HG02798 (cell line): ENCODE results near the gene KRTAP5-6.

ENCODE experiments used
- ATAC-seq: cut with Tn5 transposase; IDR thresholded peaks from one replicate; pipeline ENCODE4 v1.9.1; 2021; ENCODE audit warnings: mild to moderate bottlenecking; ENCODE audit not compliant: unreplicated experiment, poor library complexity

The KRTAP5-6 gene

DNA sequence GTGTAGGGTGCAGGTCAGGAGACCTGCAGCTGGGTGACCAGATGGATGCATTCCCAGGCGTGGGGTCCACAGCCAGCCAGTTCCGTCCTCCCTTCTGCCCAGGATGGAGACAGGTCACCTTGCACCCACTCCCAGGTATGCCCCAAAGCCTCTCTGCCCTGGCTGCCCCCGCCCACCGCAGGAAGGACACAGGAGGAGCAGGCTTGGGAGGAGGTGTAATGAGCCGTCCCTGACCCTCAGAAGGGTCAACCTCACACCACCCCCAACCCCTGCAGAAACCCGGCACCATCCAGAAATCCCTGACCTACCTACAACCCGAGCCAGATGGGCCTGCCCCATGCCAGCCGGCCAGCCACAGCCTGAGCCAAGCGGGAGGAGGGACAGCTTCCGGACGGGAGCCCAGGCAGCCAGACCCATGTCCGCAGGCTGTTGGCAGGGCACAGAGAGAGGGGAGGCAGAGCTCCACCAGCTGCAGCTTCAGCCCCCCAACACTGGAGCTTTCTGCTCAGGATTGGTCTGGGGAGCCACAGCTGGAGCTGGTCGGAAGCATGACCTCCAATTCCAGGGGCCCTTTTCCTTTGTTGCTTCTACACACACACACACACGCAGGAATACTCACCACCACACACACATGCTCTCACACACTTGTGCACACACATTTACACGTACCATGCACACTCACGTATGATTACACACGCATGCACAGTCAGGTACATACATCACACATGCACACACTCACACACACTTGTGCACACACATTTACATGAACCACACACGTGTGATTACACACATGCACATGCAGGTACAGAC lies 48.1 kb downstream of the KRTAP5-6 start:
- no peak for ATAC-seq

DNA sequence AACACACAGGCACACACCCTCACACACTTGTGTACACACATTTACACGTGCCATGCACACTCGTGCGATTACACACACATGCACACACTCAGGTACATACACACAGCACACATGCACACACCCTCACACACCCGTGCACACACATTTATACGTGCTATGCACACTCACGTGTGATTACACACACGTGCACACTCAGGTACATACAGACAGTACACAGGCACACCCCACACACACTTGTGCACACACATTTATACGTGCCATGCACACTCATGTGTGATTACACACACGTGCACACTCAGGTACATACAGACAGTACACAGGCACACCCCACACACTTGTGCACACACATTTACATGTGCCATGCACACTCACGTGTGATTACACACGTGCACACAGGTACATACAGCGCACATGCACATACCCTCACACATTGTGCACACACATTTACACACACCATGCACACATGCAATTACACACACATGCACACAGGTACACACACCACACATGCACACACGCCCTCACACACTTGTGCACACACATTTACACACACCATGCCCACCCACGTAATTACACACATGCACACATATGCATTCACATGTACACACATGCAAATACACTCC lies 48.8 kb downstream of the KRTAP5-6 start:
- no peak for ATAC-seq

DNA sequence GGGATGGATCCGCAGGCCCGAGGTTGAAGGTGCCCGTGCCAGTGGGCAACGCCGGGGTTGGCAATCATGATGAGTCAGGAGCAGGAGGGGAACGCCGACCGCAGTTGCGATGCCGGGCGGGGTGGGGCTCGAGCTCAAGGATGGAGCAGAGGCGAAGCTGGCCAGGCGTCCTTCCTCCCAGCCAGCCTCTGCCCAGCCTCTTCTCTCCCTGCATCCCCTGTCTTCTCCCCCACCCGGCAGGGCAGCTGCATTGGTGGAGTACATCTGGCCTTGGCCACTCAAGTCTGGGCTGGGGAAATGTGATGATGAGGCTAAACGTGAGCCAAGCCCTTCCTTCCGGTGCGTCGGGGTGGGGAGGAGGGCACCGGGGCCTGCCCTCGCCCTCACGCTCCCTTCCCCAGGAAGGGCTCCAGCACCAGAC lies 49.5 kb downstream of the KRTAP5-6 start:
- ATAC-seq: no peak

DNA sequence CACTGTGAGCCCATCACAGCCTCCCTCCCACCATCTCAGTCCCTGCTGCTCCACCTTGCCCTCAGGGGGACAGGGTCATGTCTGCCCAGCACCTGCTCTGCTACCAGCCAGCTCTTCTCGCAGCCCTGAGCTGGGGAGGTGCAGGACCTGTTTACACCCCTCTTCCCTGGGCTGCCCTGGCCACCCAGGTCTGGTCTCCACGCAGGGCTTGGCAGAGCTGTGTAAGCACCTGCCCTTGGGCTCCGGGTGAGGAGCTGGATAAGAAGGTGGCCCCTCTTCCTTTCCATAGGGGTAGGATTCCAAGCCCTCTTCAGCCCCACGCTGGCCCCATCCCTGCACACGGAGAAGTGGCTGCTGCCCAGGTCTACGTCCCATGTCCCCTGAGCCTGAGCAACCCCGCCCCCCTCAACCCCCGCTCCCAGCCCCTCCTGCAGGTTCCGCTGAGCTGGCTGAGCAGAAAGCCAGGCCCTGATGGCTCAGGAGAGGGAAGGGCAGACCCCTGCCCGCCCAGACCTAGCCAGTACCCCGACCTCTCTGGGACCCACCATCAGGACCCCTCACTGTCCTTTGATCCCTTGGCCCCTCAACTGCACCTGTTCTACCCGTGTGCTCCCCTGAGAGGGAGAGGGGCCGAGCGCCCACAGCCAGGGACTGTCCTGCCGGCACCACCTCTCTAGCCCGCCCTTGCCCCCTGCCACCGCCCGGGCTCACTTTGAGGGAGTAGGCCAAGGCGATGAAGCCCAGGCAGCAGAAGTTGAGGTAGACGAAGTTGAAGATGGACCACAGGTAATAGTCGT lies 50.2 kb downstream of the KRTAP5-6 start:
- no peak for ATAC-seq
